Vagina (tissue), 2 donors: ENCODE data around the gene JAK2. TPM values are rescaled to one million over a fixed set of nuclear protein-coding genes. Genes with fewer than 3 reads are reported as not detected.

Experiments used
- DNase-seq, 2 donors: peaks; one replicate each; pipeline ENCODE4 v3.0.0-alpha.2; 2017; ENCODE audit errors: extremely low spot score in 2 of 2
- H3K27ac ChIP-seq: fragments of 200-600 bp; sonication (generic); one replicate; pipeline ENCODE4 v1.5.1; 2019
- H3K27me3 ChIP-seq: fragments of 200-600 bp; sonication (generic); one replicate; pipeline ENCODE4 v1.5.1; 2019
- H3K36me3 ChIP-seq, 2 donors: fragments of 200-600 bp; sonication (generic); one replicate each; pipeline ENCODE4 v1.5.1; 2017 to 2019
- H3K4me1 ChIP-seq: fragments of 200-600 bp; sonication (generic); one replicate; pipeline ENCODE4 v1.5.1; 2019
- H3K4me3 ChIP-seq, 2 donors: fragments of 200-600 bp; sonication (generic); 1 replicate in 1 of 2; 2 replicates in 1 of 2; pipeline ENCODE4 v1.5.1; 2016 to 2019
- H3K9me3 ChIP-seq: fragments of 200-600 bp; sonication (generic); one replicate; pipeline ENCODE4 v1.5.1; 2019
- CTCF ChIP-seq, 3 experiments: fragments of 450-650 bp in 2 of 3; fragments of 200-600 bp in 1 of 3; sonication (generic) in 1 of 3; IDR thresholded peaks; one replicate each; pipeline ENCODE4 v1.5.1; 2017 to 2019; ENCODE audit warnings: antibody characterized with exemption in 3 of 3, mild to moderate bottlenecking in 2 of 3, moderate library complexity in 2 of 3
- POLR2A ChIP-seq, 2 donors: fragments of 450-650 bp; IDR thresholded peaks; one replicate each; pipeline ENCODE4 v1.6.1; 2017; ENCODE audit warnings: antibody characterized with exemption in 2 of 2, mild to moderate bottlenecking in 2 of 2, moderate library complexity in 2 of 2
- POLR2AphosphoS5 ChIP-seq, 2 donors: sonication (generic); formaldehyde crosslinking; IDR thresholded peaks; one replicate each; pipeline ENCODE4 v1.9.0; 2017; ENCODE audit warnings: antibody characterized with exemption in 2 of 2, mild to moderate bottlenecking in 2 of 2, low read depth in 1 of 2; ENCODE audit not compliant: insufficient read depth in 1 of 2
- intact Hi-C: fragments of 100-400 bp; cut with DNase I; formaldehyde crosslinking; loops from one replicate; pipeline ENCODE4 v1.15.1; 2023
- total RNA-seq: library from RNA; depleted of rRNA; stranded (reverse); fragments of >200 nt; gene quantifications from one replicate; pipeline ENCODE4 v1.2.3, GENCODE V29; 2016

Gene JAK2
- total RNA-seq, 1 donor from 2014 or later, result 25.8 TPM

GRCh38 chr9:4985386-4986266 lies 554 bp downstream of the JAK2 start:
- TF ChIP-seq POLR2A (IDR thresholded peaks at IDR 0.05) (peak in 1 of 2 donors; percentile 10), POLR2AphosphoS5 (IDR thresholded peaks at IDR 0.05; ENCODE audit: insufficient read depth in 1 of 2, low read depth in 1 of 2) (no peak)
- Histone ChIP-seq H3K4me1 (peaks cover 38% of the 10 kb centered on the region), H3K27me3 (no peaks in the 10 kb centered on the region), H3K4me3 (peak overlapping the region; percentile 49 to 66), H3K27ac (peak overlapping the region; percentile 94), H3K36me3 (no peaks in the 10 kb centered on the region), H3K9me3 (no peaks in the 10 kb centered on the region)
- no peak for DNase-seq
- intact Hi-C loops, result loop anchor here (5.0 to 10.0 kb wide), 4 partner anchors 61 to 301 kb away; partner anchors contain the start of gene RCL1

- TF ChIP-seq CTCF (IDR thresholded peaks at IDR 0.05), result no peak
- no peak for DNase-seq
- peaks cover 38% of the 10 kb centered on the region for H3K4me1 ChIP-seq
Observed at GRCh38 chr9:4986296-4986695, 1.2 kb downstream of the JAK2 start.

GRCh38 chr9:4986783-4987182 lies 1.7 kb downstream of the JAK2 start:
- Histone ChIP-seq H3K4me3 (peak overlapping the region; percentile 49 to 66), H3K27me3 (no peaks in the 10 kb centered on the region), H3K27ac (peak overlapping the region; percentile 94), H3K9me3 (no peaks in the 10 kb centered on the region), H3K36me3 (peaks cover 0 to under 1% of the 10 kb centered on the region in 2 donors), H3K4me1 (peaks cover 38% of the 10 kb centered on the region)
- no peak for DNase-seq
- TF ChIP-seq CTCF (IDR thresholded peaks at IDR 0.05) (no peak), POLR2AphosphoS5 (IDR thresholded peaks at IDR 0.05; ENCODE audit: insufficient read depth in 1 of 2, low read depth in 1 of 2) (no peak), POLR2A (IDR thresholded peaks at IDR 0.05) (no peak)
- intact Hi-C loops, result loop anchor here (5.0 to 10.0 kb wide), 4 partner anchors 62 to 302 kb away; partner anchors contain the start of gene RCL1

More at GRCh38 chr9:4986296-4986695, 1.2 kb downstream of the JAK2 start:
- Histone ChIP-seq H3K36me3 (no peaks in the 10 kb centered on the region), H3K27me3 (no peaks in the 10 kb centered on the region), H3K27ac (peak overlapping the region; percentile 94), H3K4me3 (peak overlapping the region; percentile 49 to 66), H3K9me3 (no peaks in the 10 kb centered on the region)
- intact Hi-C loops, result loop anchor here (5.0 to 10.0 kb wide), 4 partner anchors 61 to 301 kb away; partner anchors contain the start of gene RCL1

DNA sequence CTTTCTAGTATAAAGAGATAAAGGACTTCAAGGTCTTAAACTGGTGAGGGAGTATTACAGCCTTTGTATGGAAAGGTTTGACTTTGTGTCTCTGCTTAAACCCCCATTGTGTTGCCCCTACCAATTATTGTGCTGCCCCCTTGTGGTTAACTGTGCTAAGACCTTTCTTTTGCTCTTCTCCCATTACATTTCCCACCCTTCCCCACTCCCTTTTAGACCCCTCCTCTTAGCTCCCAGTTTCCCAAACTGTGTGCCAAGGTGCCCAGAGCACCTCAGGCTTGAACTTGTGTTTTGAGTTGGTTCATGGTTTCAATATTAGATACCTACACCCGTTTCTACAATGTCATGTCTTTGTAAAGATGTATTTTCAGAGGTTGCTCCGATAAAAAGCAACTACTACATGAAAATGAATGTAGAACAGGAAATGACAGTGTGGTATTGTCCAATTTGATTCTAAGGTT lies 2.9 kb downstream of the JAK2 start:
- no peak for TF ChIP-seq POLR2AphosphoS5 (IDR thresholded peaks at IDR 0.05; ENCODE audit: insufficient read depth in 1 of 2, low read depth in 1 of 2)
- TF ChIP-seq CTCF (IDR thresholded peaks at IDR 0.05), result peak; percentile 64 to 81 (median 68)
- Histone ChIP-seq H3K27ac (no peak overlapping the region), H3K4me3 (peak overlapping the region in 1 of 2 donors; percentile 4), H3K36me3 (peaks cover 0 to 13% of the 10 kb centered on the region in 2 donors), H3K27me3 (no peaks in the 10 kb centered on the region), H3K4me1 (peaks cover 38% of the 10 kb centered on the region), H3K9me3 (no peaks in the 10 kb centered on the region)
- intact Hi-C loops, result loop anchor here (5.0 to 10.0 kb wide), 4 partner anchors 63 to 303 kb away; partner anchors contain the start of gene RCL1
- DNase-seq, result no peak

GRCh38 chr9:4992872-4993271 lies 7.8 kb downstream of the JAK2 start:
- Histone ChIP-seq H3K9me3 (no peaks in the 10 kb centered on the region), H3K4me1 (peaks cover 34% of the 10 kb centered on the region), H3K36me3 (peaks cover 0 to 19% of the 10 kb centered on the region in 2 donors), H3K4me3 (no peak overlapping the region), H3K27me3 (no peaks in the 10 kb centered on the region), H3K27ac (no peak overlapping the region)
- intact Hi-C loops, result no loop called here
- no peak for DNase-seq
- TF ChIP-seq POLR2AphosphoS5 (IDR thresholded peaks at IDR 0.05; ENCODE audit: insufficient read depth in 1 of 2, low read depth in 1 of 2) (no peak), POLR2A (IDR thresholded peaks at IDR 0.05) (no peak), CTCF (IDR thresholded peaks at IDR 0.05) (no peak)
